IMR-90 (cell line): ENCODE data around the gene CFAP69. TPM values are rescaled to one million over a fixed set of nuclear protein-coding genes. Genes with fewer than 3 reads are reported as not detected.

Experiments
- ATAC-seq: fragments of 200-7000 bp; cut with Tn5 transposase; 2 replicates; pipeline ENCODE4 v1.9.1; 2020; ENCODE audit warnings: low read depth, mild to moderate bottlenecking, moderate library complexity
- BruUV-seq: library from RNA; stranded (reverse); fragments of 400-500 nt; replicated peaks from 2 replicates; lab custom pipeline; 2021; lab: Mats Ljungman, UMichigan
- CTCF ChIA-PET: fragments of 300-600 bp; formaldehyde crosslinking; extraction: SDS; loops from one replicate; lab custom pipeline; 2021; ENCODE audit warnings: antibody characterized with exemption; lab: Yijun Ruan, JAX
- POLR2A ChIA-PET: fragments of 300-600 bp; sonication (Branson Sonifier 250); formaldehyde crosslinking; loops from one replicate; lab custom pipeline; 2022; ENCODE audit warnings: antibody characterized with exemption; ENCODE audit not compliant: unreplicated experiment; lab: Charles Lee
- DNase-seq: peaks from one replicate; pipeline ENCODE4 v3.0.0; 2013
- H2AFZ ChIP-seq: replicated peaks from 2 replicates; pipeline ENCODE3; 2013; ENCODE audit warnings: low read length, mild to moderate bottlenecking; ENCODE audit not compliant: poor library complexity
- H2AK5ac ChIP-seq: 2 replicates; pipeline ENCODE4 v1.6.1; 2013; ENCODE audit warnings: low read depth, low read length, inconsistent platforms
- H2AK9ac ChIP-seq: replicated peaks from 2 replicates; pipeline ENCODE3; 2013; ENCODE audit warnings: mild to moderate bottlenecking, low read depth, low read length, moderate library complexity; ENCODE audit not compliant: poor library complexity
- H2BK120ac ChIP-seq: 2 replicates; pipeline ENCODE4 v1.6.1; 2013; ENCODE audit warnings: low read depth, low read length, inconsistent platforms
- H2BK15ac ChIP-seq: 3 replicates; pipeline ENCODE4 v1.6.1; 2013; ENCODE audit warnings: low read depth, low read length, inconsistent platforms
- H2BK20ac ChIP-seq: 2 replicates; pipeline ENCODE4 v1.6.1; 2013; ENCODE audit warnings: low read depth, mild to moderate bottlenecking, inconsistent platforms, low read length, moderate library complexity
- H2BK5ac ChIP-seq: 2 replicates; pipeline ENCODE4 v1.6.1; 2013; ENCODE audit warnings: mild to moderate bottlenecking, low read depth, low read length, inconsistent platforms; ENCODE audit not compliant: poor library complexity, severe bottlenecking
- H3K14ac ChIP-seq: replicated peaks from 2 replicates; pipeline ENCODE4 v1.6.1; 2013; ENCODE audit warnings: low read depth, low read length, inconsistent platforms
- H3K18ac ChIP-seq: 2 replicates; pipeline ENCODE4 v1.6.1; 2013; ENCODE audit warnings: low read depth, low read length, control low read depth
- H3K23ac ChIP-seq: 2 replicates; pipeline ENCODE4 v1.6.1; 2013; ENCODE audit warnings: low read depth, low read length, inconsistent platforms
- H3K27ac ChIP-seq: 2 replicates; pipeline ENCODE4 v1.5.1; 2013; ENCODE audit warnings: mild to moderate bottlenecking, control low read depth, low read length; ENCODE audit not compliant: insufficient read depth
- H3K27me3 ChIP-seq: 2 replicates; pipeline ENCODE4 v1.6.1; 2013; ENCODE audit warnings: low read length; ENCODE audit not compliant: control insufficient read depth, insufficient read depth
- H3K36me3 ChIP-seq: 2 replicates; pipeline ENCODE4 v1.6.1; 2013; ENCODE audit warnings: low read length, mixed read lengths; ENCODE audit not compliant: control insufficient read depth, insufficient read depth
- H3K4ac ChIP-seq: 2 replicates; pipeline ENCODE4 v1.6.1; 2013; ENCODE audit warnings: low read depth, low read length, inconsistent platforms
- H3K4me1 ChIP-seq: 2 replicates; pipeline ENCODE4 v1.6.1; 2013; ENCODE audit warnings: low read length, mixed read lengths; ENCODE audit not compliant: control insufficient read depth, insufficient read depth
- H3K4me2 ChIP-seq: 2 replicates; pipeline ENCODE4 v1.6.1; 2013; ENCODE audit warnings: low read depth, mild to moderate bottlenecking, control low read depth, low read length, moderate library complexity
- H3K4me3 ChIP-seq: 2 replicates; pipeline ENCODE4 v1.5.1; 2013; ENCODE audit warnings: low read depth, mild to moderate bottlenecking, control low read depth, low read length, moderate library complexity; ENCODE audit not compliant: insufficient read depth
- H3K56ac ChIP-seq: 2 replicates; pipeline ENCODE4 v1.6.1; 2013; ENCODE audit warnings: low read length, inconsistent platforms; ENCODE audit not compliant: insufficient read depth; ENCODE audit errors: extremely low read depth
- H3K79me1 ChIP-seq, 2 experiments: 2 replicates each; pipeline ENCODE4 v1.6.1; 2013; ENCODE audit warnings: low read length in 2 of 2, inconsistent platforms in 1 of 2, low read depth in 1 of 2
- H3K9ac ChIP-seq: 2 replicates; pipeline ENCODE4 v1.6.1; 2013; ENCODE audit warnings: low read depth, low read length, control low read depth
- H3K9me1 ChIP-seq: 2 replicates; pipeline ENCODE4 v1.6.1; 2013; ENCODE audit warnings: low read length, inconsistent platforms; ENCODE audit not compliant: insufficient read depth
- H3K9me3 ChIP-seq: 2 replicates; pipeline ENCODE4 v1.6.1; 2013; ENCODE audit warnings: low read length; ENCODE audit not compliant: control insufficient read depth, insufficient read depth
- H4K20me1 ChIP-seq: 2 replicates; pipeline ENCODE4 v1.6.1; 2013; ENCODE audit warnings: low read length, inconsistent platforms; ENCODE audit not compliant: insufficient read depth
- H4K5ac ChIP-seq: 2 replicates; pipeline ENCODE4 v1.6.1; 2013; ENCODE audit warnings: mild to moderate bottlenecking, low read depth, low read length, control low read depth
- H4K8ac ChIP-seq, 2 experiments: 2 replicates each; pipeline ENCODE4 v1.6.1; 2013; ENCODE audit warnings: low read depth in 2 of 2, low read length in 2 of 2, control low read depth in 1 of 2, inconsistent platforms in 1 of 2
- H4K91ac ChIP-seq: 2 replicates; pipeline ENCODE4 v1.6.1; 2013; ENCODE audit warnings: low read depth, low read length, inconsistent platforms; ENCODE audit not compliant: insufficient read depth
- MXI1 ChIP-seq: IDR thresholded peaks from 2 replicates; pipeline ENCODE4 v1.6.1; 2012; ENCODE audit warnings: low read depth, mild to moderate bottlenecking, low read length, moderate library complexity, borderline replicate concordance
- RFX5 ChIP-seq: IDR thresholded peaks from 2 replicates; pipeline ENCODE4 v1.8.0; 2012; ENCODE audit warnings: low read depth, mild to moderate bottlenecking, low read length, moderate library complexity
- WGBS, 2 experiments: methylation state at CpG; one replicate each; pipeline versions ENCODE4 v1.1.5 to v1.1.7; 2013; ENCODE audit warnings: missing lambda C conversion rate in 2 of 2; ENCODE audit not compliant: insufficient read length in 1 of 2; ENCODE audit errors: extremely low coverage in 2 of 2; 5-methylcytosine and 5-hydroxymethylcytosine counted together
- dilution Hi-C: fragments of 300-500 bp; cut with HindIII; formaldehyde crosslinking; loops from one replicate; pipeline ENCODE4 v1.14.3; 2018; ENCODE audit warnings: low sequenced_read_pairs; ENCODE audit not compliant: unreplicated experiment
- in situ Hi-C: fragments of 300-500 bp; cut with MboI; formaldehyde crosslinking; loops from 3 replicates; pipeline ENCODE4 v1.14.3; 2019; ENCODE audit warnings: low sequenced_read_pairs, inconsistent platforms, mixed read lengths
- intact Hi-C: fragments of 100-400 bp; cut with micrococcal nuclease; formaldehyde crosslinking; loops from 2 replicates; pipeline ENCODE4 v1.10.0; 2022
- polyA plus RNA-seq, 3 experiments: library from polyadenylated mRNA; depleted of rRNA; stranded (reverse); fragments of >200 nt; gene quantifications; 2 replicates each; pipeline ENCODE4 v1.2.3, GENCODE V29; 2012; ENCODE audit warnings: low replicate concordance in 1 of 3
- total RNA-seq: library from RNA; depleted of rRNA; stranded (reverse); fragments of >200 nt; gene quantifications from 2 replicates; pipeline ENCODE4 v1.2.3, GENCODE V29; 2012

CFAP69 gene
- total and polyA plus RNA-seq, 2 of the 4 experiments (the other 2 are of a cell fraction), result 0.72 to 0.86 TPM

DNA sequence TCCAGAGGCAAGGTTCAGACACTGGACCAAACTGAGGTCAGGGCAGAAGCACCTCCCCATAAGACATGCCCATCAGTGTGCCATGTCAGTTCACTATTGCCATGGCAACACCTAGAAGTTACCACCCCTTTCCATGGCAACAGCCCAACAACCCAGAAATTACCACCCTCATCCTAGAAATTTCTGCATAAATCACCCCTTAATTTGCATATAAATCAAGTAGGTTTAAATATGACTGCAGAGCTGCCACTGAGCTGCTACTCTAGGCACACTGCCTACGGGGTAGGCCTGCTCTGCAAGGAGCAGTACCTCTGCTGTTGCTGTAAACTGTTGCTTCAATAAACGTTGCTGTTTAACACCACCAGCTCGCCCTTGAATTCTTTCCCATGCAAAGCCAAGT, 20.8 kb upstream of the CFAP69 start:
- Histone ChIP-seq H2BK120ac (no peak overlapping the region), H3K79me1 (no peaks in the 10 kb centered on the region; a peak in 1 of 4 replicates), H2AK9ac (no peak overlapping the region), H3K27ac (no peak overlapping the region), H2BK20ac (no peak overlapping the region), H3K9ac (no peak overlapping the region), H4K5ac (no peak overlapping the region), H2AK5ac (no peak overlapping the region), H3K4me1 (no peaks in the 10 kb centered on the region), H3K14ac (no peak overlapping the region), H3K18ac (no peak overlapping the region), H3K4me3 (no peak overlapping the region), H3K36me3 (no peaks in the 10 kb centered on the region), H3K9me1 (no peaks in the 10 kb centered on the region), H3K9me3 (no peaks in the 10 kb centered on the region), H2BK15ac (no peak overlapping the region), H3K4me2 (no peak overlapping the region), H3K56ac (no peak overlapping the region), H4K20me1 (no peaks in the 10 kb centered on the region), H2AFZ (no peak overlapping the region), H3K4ac (no peak overlapping the region), H4K8ac (no peak overlapping the region), H3K23ac (no peak overlapping the region), H4K91ac (no peak overlapping the region), H2BK5ac (no peak overlapping the region), H3K27me3 (no peaks in the 10 kb centered on the region)
- WGBS, 2 experiments, result 39% methylated on average over 3 of the region's 3 CpGs; no CpG with 5 or more reads in 1 of the 2 experiments
- DNase-seq (no peak), ATAC-seq (no peak)
- ChIA-PET POLR2A (no interaction called here), CTCF (interaction anchor here (2.2 kb wide), 1 partner anchor 13 kb away, joined by 6 read pairs; the partner anchor contains the start of gene STEAP2)
- dilution Hi-C loops, result no loop called here
- in situ Hi-C loops, result no loop called here
- intact Hi-C loops, result no loop called here
- no TSS peak for BruUV-seq
- TF ChIP-seq RFX5 (no peak), MXI1 (no peak)
